Measurements from ENCODE around the gene PMIS2.
A peak's percentile ranks its signal among the peaks of the same experiment; 100 is the strongest.

PMIS2 gene

DNA sequence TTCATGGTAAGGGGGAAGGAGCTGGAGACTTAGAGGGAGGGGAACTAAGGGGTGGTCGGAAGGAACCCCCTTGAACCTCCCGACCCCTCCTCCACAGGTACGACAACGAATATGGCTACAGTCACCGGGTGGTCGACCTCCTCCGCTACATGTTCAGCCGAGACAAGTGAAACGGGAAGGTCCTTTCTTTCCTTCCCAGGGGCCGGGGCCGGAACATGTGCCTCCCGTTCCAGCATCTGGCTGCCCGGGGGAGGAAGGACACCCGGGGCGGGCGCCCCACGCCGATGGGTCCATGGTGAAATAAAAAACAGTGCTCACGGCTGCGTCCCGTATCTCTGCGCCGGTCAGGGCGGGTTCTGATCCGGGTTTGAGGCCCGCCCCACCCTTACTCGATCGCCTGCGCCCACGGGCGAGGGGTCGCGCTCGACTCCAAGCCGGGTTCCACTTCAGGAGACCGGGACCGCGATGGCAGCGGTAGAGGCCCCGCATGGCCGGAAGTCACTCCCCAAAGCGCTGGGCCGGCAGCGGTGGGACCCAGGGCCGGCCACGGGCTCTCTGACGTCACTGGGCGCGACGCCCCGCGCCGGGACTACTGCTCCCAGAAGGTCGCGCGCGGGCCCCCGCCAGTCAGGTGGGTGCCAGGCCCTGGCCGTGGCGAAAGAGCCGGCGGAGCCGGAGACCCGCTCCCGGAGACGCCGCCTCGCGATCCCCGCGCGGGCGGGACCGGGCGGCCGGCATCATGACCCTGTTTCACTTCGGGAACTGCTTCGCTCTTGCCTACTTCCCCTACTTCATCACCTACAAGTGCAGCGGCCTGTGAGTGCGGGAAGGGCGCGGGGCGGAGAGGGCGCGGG is 40.7 kb upstream of the PMIS2 start, which contains the start of gene TMEM147 (continued):
- TF ChIP-seq ZBTB21 (tag by site-specific recombination; IDR thresholded peaks at IDR 0.05) (peak; percentile 95), ZNF585B (tag by site-specific recombination; IDR thresholded peaks at IDR 0.05) (0 out of 2 replicates have a peak, but pooled peaks have one; percentile 15), ZBTB1 (tag by site-specific recombination; IDR thresholded peaks at IDR 0.05) (peak; percentile 51), ZNF837 (tag by site-specific recombination; IDR thresholded peaks at IDR 0.05) (no peak), ZNF248 (tag by site-specific recombination; IDR thresholded peaks at IDR 0.05) (no peak), ZNF610 (tag by site-specific recombination; IDR thresholded peaks at IDR 0.05; ENCODE audit: borderline replicate concordance) (0 out of 2 replicates have a peak, but pooled peaks have one; percentile 38), ZNF184 (tag by site-specific recombination; IDR thresholded peaks at IDR 0.05) (no peak; the same call in 1 of the 2 replicates), ZNF785 (tag by site-specific recombination; IDR thresholded peaks at IDR 0.05) (peak; percentile 78; the same call in 1 of the 2 replicates), TRIM28 (IDR thresholded peaks at IDR 0.05; ENCODE audit: borderline replicate concordance, low read length) (peak; percentile 39; the same call in 1 of the 2 replicates), ZNF571 (tag by site-specific recombination; IDR thresholded peaks at IDR 0.05) (no peak), ZNF10 (tag by site-specific recombination; IDR thresholded peaks at IDR 0.05) (peak; percentile 71), ZNF670 (tag by site-specific recombination; IDR thresholded peaks at IDR 0.05; ENCODE audit: low read depth) (no peak), RBAK (tag by site-specific recombination; IDR thresholded peaks at IDR 0.05) (no peak), PRDM1 (tag by site-specific recombination; IDR thresholded peaks at IDR 0.05) (no peak), ZNF433 (tag by site-specific recombination; IDR thresholded peaks at IDR 0.05; ENCODE audit: low read depth) (no peak), ZNF24 (tag by site-specific recombination; IDR thresholded peaks at IDR 0.05) (peak; percentile 80; the same call in 1 of the 2 replicates), SCRT1 (tag by site-specific recombination; IDR thresholded peaks at IDR 0.05; ENCODE audit: borderline replicate concordance) (peak; percentile 37; the same call in 1 of the 2 replicates), ZNF768 (tag by site-specific recombination; IDR thresholded peaks at IDR 0.05) (no peak; the same call in 1 of the 2 replicates), KLF10 (tag by site-specific recombination; IDR thresholded peaks at IDR 0.05) (no peak; the same call in 1 of the 2 replicates), ZNF324 (tag by site-specific recombination; IDR thresholded peaks at IDR 0.05) (0 out of 2 replicates have a peak, but pooled peaks have one; percentile 80)
- TF ChIP-seq, protein P1, sequence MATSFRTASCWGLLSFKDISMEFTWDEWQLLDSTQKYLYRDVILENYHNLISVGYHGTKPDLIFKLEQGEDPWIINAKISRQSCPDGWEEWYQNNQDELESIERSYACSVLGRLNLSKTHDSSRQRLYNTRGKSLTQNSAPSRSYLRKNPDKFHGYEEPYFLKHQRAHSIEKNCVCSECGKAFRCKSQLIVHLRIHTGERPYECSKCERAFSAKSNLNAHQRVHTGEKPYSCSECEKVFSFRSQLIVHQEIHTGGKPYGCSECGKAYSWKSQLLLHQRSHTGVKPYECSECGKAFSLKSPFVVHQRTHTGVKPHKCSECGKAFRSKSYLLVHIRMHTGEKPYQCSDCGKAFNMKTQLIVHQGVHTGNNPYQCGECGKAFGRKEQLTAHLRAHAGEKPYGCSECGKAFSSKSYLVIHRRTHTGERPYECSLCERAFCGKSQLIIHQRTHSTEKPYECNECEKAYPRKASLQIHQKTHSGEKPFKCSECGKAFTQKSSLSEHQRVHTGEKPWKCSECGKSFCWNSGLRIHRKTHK (tag by site-specific recombination; IDR thresholded peaks at IDR 0.05): no peak
- TF ChIP-seq, protein P2, sequence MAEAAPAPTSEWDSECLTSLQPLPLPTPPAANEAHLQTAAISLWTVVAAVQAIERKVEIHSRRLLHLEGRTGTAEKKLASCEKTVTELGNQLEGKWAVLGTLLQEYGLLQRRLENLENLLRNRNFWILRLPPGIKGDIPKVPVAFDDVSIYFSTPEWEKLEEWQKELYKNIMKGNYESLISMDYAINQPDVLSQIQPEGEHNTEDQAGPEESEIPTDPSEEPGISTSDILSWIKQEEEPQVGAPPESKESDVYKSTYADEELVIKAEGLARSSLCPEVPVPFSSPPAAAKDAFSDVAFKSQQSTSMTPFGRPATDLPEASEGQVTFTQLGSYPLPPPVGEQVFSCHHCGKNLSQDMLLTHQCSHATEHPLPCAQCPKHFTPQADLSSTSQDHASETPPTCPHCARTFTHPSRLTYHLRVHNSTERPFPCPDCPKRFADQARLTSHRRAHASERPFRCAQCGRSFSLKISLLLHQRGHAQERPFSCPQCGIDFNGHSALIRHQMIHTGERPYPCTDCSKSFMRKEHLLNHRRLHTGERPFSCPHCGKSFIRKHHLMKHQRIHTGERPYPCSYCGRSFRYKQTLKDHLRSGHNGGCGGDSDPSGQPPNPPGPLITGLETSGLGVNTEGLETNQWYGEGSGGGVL (tag by site-specific recombination; IDR thresholded peaks at IDR 0.05): peak; percentile 29; the same call in 1 of the 2 replicates
- TF ChIP-seq, protein P3, sequence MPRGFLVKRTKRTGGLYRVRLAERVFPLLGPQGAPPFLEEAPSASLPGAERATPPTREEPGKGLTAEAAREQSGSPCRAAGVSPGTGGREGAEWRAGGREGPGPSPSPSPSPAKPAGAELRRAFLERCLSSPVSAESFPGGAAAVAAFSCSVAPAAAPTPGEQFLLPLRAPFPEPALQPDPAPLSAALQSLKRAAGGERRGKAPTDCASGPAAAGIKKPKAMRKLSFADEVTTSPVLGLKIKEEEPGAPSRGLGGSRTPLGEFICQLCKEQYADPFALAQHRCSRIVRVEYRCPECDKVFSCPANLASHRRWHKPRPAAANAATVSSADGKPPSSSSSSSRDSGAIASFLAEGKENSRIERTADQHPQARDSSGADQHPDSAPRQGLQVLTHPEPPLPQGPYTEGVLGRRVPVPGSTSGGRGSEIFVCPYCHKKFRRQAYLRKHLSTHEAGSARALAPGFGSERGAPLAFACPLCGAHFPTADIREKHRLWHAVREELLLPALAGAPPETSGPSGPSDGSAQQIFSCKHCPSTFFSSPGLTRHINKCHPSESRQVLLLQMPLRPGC (tag by site-specific recombination; IDR thresholded peaks at IDR 0.05): peak; percentile 27; the same call in 1 of the 2 replicates
- TF ChIP-seq, protein P4, sequence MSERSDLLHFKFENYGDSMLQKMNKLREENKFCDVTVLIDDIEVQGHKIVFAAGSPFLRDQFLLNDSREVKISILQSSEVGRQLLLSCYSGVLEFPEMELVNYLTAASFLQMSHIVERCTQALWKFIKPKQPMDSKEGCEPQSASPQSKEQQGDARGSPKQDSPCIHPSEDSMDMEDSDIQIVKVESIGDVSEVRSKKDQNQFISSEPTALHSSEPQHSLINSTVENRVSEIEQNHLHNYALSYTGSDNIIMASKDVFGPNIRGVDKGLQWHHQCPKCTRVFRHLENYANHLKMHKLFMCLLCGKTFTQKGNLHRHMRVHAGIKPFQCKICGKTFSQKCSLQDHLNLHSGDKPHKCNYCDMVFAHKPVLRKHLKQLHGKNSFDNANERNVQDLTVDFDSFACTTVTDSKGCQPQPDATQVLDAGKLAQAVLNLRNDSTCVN (tag by site-specific recombination; optimal IDR thresholded peaks at IDR 0.05): peak; percentile 99
- TF ChIP-seq, protein P5, sequence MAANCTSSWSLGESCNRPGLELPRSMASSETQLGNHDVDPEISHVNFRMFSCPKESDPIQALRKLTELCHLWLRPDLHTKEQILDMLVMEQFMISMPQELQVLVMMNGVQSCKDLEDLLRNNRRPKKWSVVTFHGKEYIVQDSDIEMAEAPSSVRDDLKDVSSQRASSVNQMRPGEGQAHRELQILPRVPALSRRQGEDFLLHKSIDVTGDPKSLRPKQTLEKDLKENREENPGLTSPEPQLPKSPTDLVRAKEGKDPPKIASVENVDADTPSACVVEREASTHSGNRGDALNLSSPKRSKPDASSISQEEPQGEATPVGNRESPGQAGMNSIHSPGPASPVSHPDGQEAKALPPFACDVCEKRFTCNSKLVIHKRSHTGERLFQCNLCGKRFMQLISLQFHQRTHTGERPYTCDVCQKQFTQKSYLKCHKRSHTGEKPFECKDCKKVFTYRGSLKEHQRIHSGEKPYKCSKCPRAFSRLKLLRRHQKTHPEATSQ (tag by site-specific recombination; IDR thresholded peaks at IDR 0.05): peak; percentile 100
